ENCODE data around the gene EXOC4. TPM values are rescaled to one million over a fixed set of nuclear protein-coding genes. Genes with fewer than 3 reads are reported as not detected.

Gene EXOC4
- total RNA-seq, 1 experiment from 2014 or later = 75.8 TPM

DNA sequence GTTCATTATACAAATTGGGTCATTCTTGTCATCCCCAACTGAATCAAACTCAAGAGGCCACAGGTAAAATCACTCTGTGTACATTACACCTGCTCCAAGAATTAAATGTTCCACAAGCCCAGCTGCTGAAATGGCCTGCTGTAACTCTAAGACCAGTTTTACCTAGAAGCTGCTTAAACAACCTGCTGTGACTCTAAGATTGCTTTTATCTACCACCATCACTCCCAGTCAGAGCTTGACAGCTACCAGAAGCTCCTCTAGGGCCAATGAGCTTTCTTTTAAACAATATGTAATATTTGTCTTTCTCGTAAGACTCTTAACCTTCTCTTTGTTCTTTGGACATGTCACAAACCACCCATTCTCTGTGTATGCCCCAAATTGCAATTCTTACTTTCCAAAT lies 732.4 kb downstream of the EXOC4 start:
- no peaks in the 10 kb centered on the region; the same call in 1 of the 2 replicates for H3K27me3 ChIP-seq (ENCODE audit: insufficient read depth, low read length)
- H2BK20ac ChIP-seq (ENCODE audit: low read depth, low read length, poor library complexity, severe bottlenecking) = no peak overlapping the region
- no peak overlapping the region for H3K9ac ChIP-seq (ENCODE audit: extremely low read depth, insufficient read length, low read length)
- H2BK120ac ChIP-seq (ENCODE audit: low read depth, low read length, poor library complexity, severe bottlenecking) = no peak overlapping the region
- no peaks in the 10 kb centered on the region for H3K79me2 ChIP-seq (ENCODE audit: insufficient read depth, low read length)
- H3K14ac ChIP-seq (ENCODE audit: insufficient read depth, low read length) = no peak overlapping the region
- H2BK15ac ChIP-seq (ENCODE audit: low read depth, low read length) = no peak overlapping the region
- no peak overlapping the region for H3T11ph ChIP-seq (ENCODE audit: low read length)
- H3K18ac ChIP-seq (ENCODE audit: insufficient read length, low read depth, low read length) = no peak overlapping the region
- no peak overlapping the region for H4K5ac ChIP-seq (ENCODE audit: insufficient read length, low read depth, low read length)
- H2AFZ ChIP-seq (ENCODE audit: low read length) = no peak overlapping the region
- H3K9me3 ChIP-seq (ENCODE audit: control insufficient read depth, low read depth, low read length) = no peaks in the 10 kb centered on the region
- H3K4ac ChIP-seq (ENCODE audit: low read depth, low read length) = no peak overlapping the region
- no peak overlapping the region for H3K27ac ChIP-seq (ENCODE audit: insufficient read length, low read depth, low read length)
- Mint-ChIP-seq H3K4me1 (peaks cover 4% of the 10 kb centered on the region in 2 experiments), H3K27ac (0 out of 7 replicates have a peak overlapping the region, but pooled peaks of 1 of the 3 experiments have one; percentile 8), H3K4me3 (no peak overlapping the region), H3K36me3 (ENCODE audit: insufficient read depth in 1 of 3, low read depth in 3 of 3) (peaks cover 0 to 2% (median 0%) of the 10 kb centered on the region in 3 experiments; a peak in 1 of 7 replicates), H3K9me3 (no peaks in the 10 kb centered on the region), H3K27me3 (ENCODE audit: low read depth) (no peaks in the 10 kb centered on the region)
- TF ChIP-seq, protein P1, sequence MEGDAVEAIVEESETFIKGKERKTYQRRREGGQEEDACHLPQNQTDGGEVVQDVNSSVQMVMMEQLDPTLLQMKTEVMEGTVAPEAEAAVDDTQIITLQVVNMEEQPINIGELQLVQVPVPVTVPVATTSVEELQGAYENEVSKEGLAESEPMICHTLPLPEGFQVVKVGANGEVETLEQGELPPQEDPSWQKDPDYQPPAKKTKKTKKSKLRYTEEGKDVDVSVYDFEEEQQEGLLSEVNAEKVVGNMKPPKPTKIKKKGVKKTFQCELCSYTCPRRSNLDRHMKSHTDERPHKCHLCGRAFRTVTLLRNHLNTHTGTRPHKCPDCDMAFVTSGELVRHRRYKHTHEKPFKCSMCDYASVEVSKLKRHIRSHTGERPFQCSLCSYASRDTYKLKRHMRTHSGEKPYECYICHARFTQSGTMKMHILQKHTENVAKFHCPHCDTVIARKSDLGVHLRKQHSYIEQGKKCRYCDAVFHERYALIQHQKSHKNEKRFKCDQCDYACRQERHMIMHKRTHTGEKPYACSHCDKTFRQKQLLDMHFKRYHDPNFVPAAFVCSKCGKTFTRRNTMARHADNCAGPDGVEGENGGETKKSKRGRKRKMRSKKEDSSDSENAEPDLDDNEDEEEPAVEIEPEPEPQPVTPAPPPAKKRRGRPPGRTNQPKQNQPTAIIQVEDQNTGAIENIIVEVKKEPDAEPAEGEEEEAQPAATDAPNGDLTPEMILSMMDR (conservative IDR thresholded peaks at IDR 0.05) = no peak
- no peak overlapping the region for H2BK5ac ChIP-seq (ENCODE audit: insufficient read length, low read length)
- no CpG with 5 or more reads among the region's 1 CpG for WGBS (ENCODE audit: extremely low coverage, insufficient read length, low lambda C conversion rate)
- H3K56ac ChIP-seq (ENCODE audit: insufficient read length, low read depth, low read length) = no peak overlapping the region
- no peak overlapping the region for H3K23ac ChIP-seq (ENCODE audit: insufficient read length, low read depth, low read length)
- H2BK12ac ChIP-seq (ENCODE audit: insufficient read length, low read depth, low read length) = no peak overlapping the region
- H4K8ac ChIP-seq (replicated peaks; ENCODE audit: insufficient read length, low read depth, low read length) = no peak overlapping the region
- no peak overlapping the region for H4K91ac ChIP-seq (ENCODE audit: insufficient read length, low read depth, low read length)
- no peak overlapping the region for H3K4me2 ChIP-seq (ENCODE audit: insufficient read depth, insufficient read length, low read length)
- H3K23me2 ChIP-seq (ENCODE audit: insufficient read length, low read depth, low read length, poor library complexity, severe bottlenecking) = no peaks in the 10 kb centered on the region
- H2AK5ac ChIP-seq (ENCODE audit: insufficient read length, low read length) = no peak overlapping the region
- H3K79me1 ChIP-seq (ENCODE audit: insufficient read depth, low read depth, low read length, poor library complexity, severe bottlenecking) = no peaks in the 10 kb centered on the region
- no peak for DNase-seq
- H4K20me1 ChIP-seq (ENCODE audit: control insufficient read depth, insufficient read depth, insufficient read length) = no peaks in the 10 kb centered on the region
- H3K4me1 ChIP-seq (ENCODE audit: insufficient read depth, low read length) = no peaks in the 10 kb centered on the region; the same call in 1 of the 2 replicates
